Heart left ventricle (tissue), 13 donors: Measurements from ENCODE around the gene PICALM.

Experiments used
- CTCF ChIP-seq, 12 donors: fragments of 200-600 bp; sonication (generic) in 4 of 12; IDR thresholded peaks; one replicate each; pipeline versions ENCODE4 v1.5.0 to v1.8.0; 2018 to 2022; ENCODE audit warnings: antibody characterized with exemption in 12 of 12, mild to moderate bottlenecking in 5 of 12
- POLR2A ChIP-seq, 2 donors: fragments of 450-650 bp; IDR thresholded peaks; one replicate each; pipeline ENCODE4 v1.6.1; 2017; ENCODE audit warnings: antibody characterized with exemption in 2 of 2, mild to moderate bottlenecking in 2 of 2, moderate library complexity in 2 of 2
- donor health status: ischemic (EF 13 %, LVEDD 7.1; RV severe dilation, severe dysfunction).
- donor health status: DM: no; HTN: yes; CAD: no.
- donor health status: DM: no; HTN: no; CAD: no.
- donor health status: ischemic (EF 25% LVEDD 6.9; RV normal size, moderate dysfunction).
- donor health status: ischemic (EF 25% LVEDD 5.7; RV mildly dilated, moderate dysfunction).
- donor health status: ischemic (EF 35%, LVEDD 5.7; RV mildly dilated, moderate dysfunction).
- donor health status: nonischemic (EF 11% LVEDD 7.7; RV severe dilation, severe dysfunction).
- donor health status: DM: yes; HTN: yes; CAD: no.
- donor health status: PGD.
- donor health status: ischemic (EF 29% LVEDD 5.4; RV normal size, mild dysfunction).
- donor health status: nonischemic (EF 23%, LVEDD 6.1; RV moderate dilation, normal function).

- no peak for TF ChIP-seq CTCF (IDR thresholded peaks at IDR 0.05)
- TF ChIP-seq POLR2A (IDR thresholded peaks at IDR 0.05): no peak
These were observed 106.9 kb downstream of the PICALM start for GRCh38 chr11:85961930-85962363.
